Neural progenitor cell (in vitro differentiated cells): ENCODE results near the gene ACOX3. TPM values are rescaled to one million over a fixed set of nuclear protein-coding genes. Genes with fewer than 3 reads are reported as not detected.

Experiments
- DNase-seq: peaks from one replicate; pipeline ENCODE4 v3.0.0-alpha.2; 2016; ENCODE audit warnings: low spot score
- H2AFZ ChIP-seq: fragments of 200-600 bp; sonication (generic); replicated peaks from 2 replicates; pipeline ENCODE4 v1.6.1; 2016; ENCODE audit warnings: antibody characterized with exemption
- H3F3A ChIP-seq: fragments of 200-600 bp; sonication (generic); 2 replicates; pipeline ENCODE4 v1.6.1; 2016; ENCODE audit warnings: antibody characterized with exemption, low read depth
- H3K27ac ChIP-seq: fragments of 200-600 bp; sonication (generic); 2 replicates; pipeline ENCODE4 v1.5.1; 2016; ENCODE audit warnings: mild to moderate bottlenecking
- H3K27me3 ChIP-seq: fragments of 200-600 bp; sonication (generic); 2 replicates; pipeline ENCODE4 v1.6.1; 2016; ENCODE audit warnings: mild to moderate bottlenecking, moderate library complexity
- H3K36me3 ChIP-seq: fragments of 200-600 bp; sonication (generic); 2 replicates; pipeline ENCODE4 v1.5.1; 2016
- H3K4me1 ChIP-seq: fragments of 200-600 bp; sonication (generic); 2 replicates; pipeline ENCODE4 v1.6.1; 2016; ENCODE audit warnings: mixed run types
- H3K4me2 ChIP-seq: fragments of 200-600 bp; sonication (generic); 2 replicates; pipeline ENCODE4 v1.6.1; 2016
- H3K4me3 ChIP-seq: fragments of 200-600 bp; sonication (generic); 2 replicates; pipeline ENCODE4 v1.5.1; 2016
- H3K79me2 ChIP-seq: fragments of 200-600 bp; sonication (generic); 2 replicates; pipeline ENCODE4 v1.6.1; 2016; ENCODE audit warnings: low read depth
- H3K9ac ChIP-seq: fragments of 200-600 bp; sonication (generic); 2 replicates; pipeline ENCODE4 v1.6.1; 2016
- H3K9me3 ChIP-seq: fragments of 200-600 bp; sonication (generic); 2 replicates; pipeline ENCODE4 v1.5.1; 2016; ENCODE audit warnings: low read depth
- H4K20me1 ChIP-seq: fragments of 200-600 bp; sonication (generic); 2 replicates; pipeline ENCODE4 v1.6.1; 2016; ENCODE audit warnings: low read depth
- H3K27ac Mint-ChIP-seq: 3 replicates; pipeline ENCODE4 v1.8.0; 2021; ENCODE audit warnings: mixed read lengths
- H3K27me3 Mint-ChIP-seq: 2 replicates; pipeline ENCODE4 v1.8.0; 2022; ENCODE audit warnings: low read depth, mild to moderate bottlenecking, inconsistent platforms, moderate library complexity, mixed read lengths; ENCODE audit not compliant: insufficient read depth
- H3K36me3 Mint-ChIP-seq: 3 replicates; pipeline ENCODE4 v1.8.0; 2021; ENCODE audit warnings: mixed read lengths
- H3K4me1 Mint-ChIP-seq: 3 replicates; pipeline ENCODE4 v1.8.0; 2021; ENCODE audit warnings: mixed read lengths
- H3K4me3 Mint-ChIP-seq: 3 replicates; pipeline ENCODE4 v1.8.0; 2021; ENCODE audit warnings: mild to moderate bottlenecking, moderate library complexity, mixed read lengths
- H3K9me3 Mint-ChIP-seq: 3 replicates; pipeline ENCODE4 v1.8.0; 2020; ENCODE audit warnings: mixed read lengths
- EZH2 ChIP-seq: fragments of 200-600 bp; sonication (generic); IDR thresholded peaks from 2 replicates; pipeline ENCODE4 v1.6.1; 2017; ENCODE audit warnings: antibody characterized with exemption, mild to moderate bottlenecking, moderate library complexity
- EZH2phosphoT487 ChIP-seq: fragments of 200-600 bp; sonication (generic); IDR thresholded peaks from 2 replicates; pipeline ENCODE4 v1.6.1; 2017; ENCODE audit warnings: antibody characterized with exemption
- total RNA-seq: library from RNA; depleted of rRNA; stranded (reverse); fragments of >200 nt; gene quantifications from 2 replicates; pipeline ENCODE4 v1.2.3, GENCODE V29; 2015; ENCODE audit warnings: low replicate concordance
- TF ChIP-seq, protein P1 (sequence below): fragments of 200-600 bp; sonication (generic); IDR thresholded peaks from 2 replicates; pipeline ENCODE4 v1.5.1; 2017; ENCODE audit warnings: antibody characterized with exemption, mild to moderate bottlenecking

Gene ACOX3
- total RNA-seq, 1 donor from 2014 or later = 14.0 TPM

DNA sequence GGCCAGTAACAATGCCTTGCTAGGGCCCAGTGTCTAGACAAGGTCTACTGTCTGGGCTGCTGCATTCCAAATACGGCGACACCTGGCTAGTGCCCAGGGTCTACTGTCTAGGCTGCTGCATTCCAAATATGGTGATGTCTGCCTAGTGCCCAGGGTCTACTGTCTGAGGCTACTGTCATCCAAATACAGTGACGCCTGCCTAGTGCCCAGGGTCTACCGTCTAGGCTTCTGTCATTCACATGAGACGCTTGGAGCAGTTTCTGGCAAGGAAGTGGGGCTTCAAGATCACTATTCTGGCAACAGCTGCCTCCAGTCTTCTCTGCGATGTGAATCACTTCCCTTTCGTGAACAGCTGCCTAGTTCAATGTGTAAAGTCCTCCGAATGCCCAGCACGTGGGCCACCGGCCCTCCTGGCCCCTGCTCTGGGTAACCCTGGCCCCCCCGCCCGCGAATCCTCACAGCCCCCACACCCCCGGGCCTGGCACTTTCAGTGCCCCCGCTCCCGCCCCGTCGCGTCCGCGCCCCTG lies 12.7 kb downstream of the ACOX3 start:
- H3K27me3 Mint-ChIP-seq = peaks cover 2% of the 10 kb centered on the region
- H3K9me3 Mint-ChIP-seq = no peaks in the 10 kb centered on the region
- H3K4me3 Mint-ChIP-seq = peak overlapping the region; percentile 95
- no peaks in the 10 kb centered on the region for H3K79me2 ChIP-seq
- peaks cover 4% of the 10 kb centered on the region for H3K4me1 ChIP-seq
- H3K36me3 ChIP-seq = no peaks in the 10 kb centered on the region
- H3K4me3 ChIP-seq = peak overlapping the region; percentile 71
- H3K9ac ChIP-seq = no peak overlapping the region
- H3K4me1 Mint-ChIP-seq = peaks cover 10% of the 10 kb centered on the region
- H4K20me1 ChIP-seq = no peaks in the 10 kb centered on the region
- H3F3A ChIP-seq = no peaks in the 10 kb centered on the region
- peak; percentile 35 for DNase-seq
- no peaks in the 10 kb centered on the region for H3K36me3 Mint-ChIP-seq
- H2AFZ ChIP-seq = peak overlapping the region; percentile 44
- no peaks in the 10 kb centered on the region for H3K9me3 ChIP-seq
- H3K4me2 ChIP-seq = peak overlapping the region; percentile 95
- no peaks in the 10 kb centered on the region for H3K27me3 ChIP-seq
- TF ChIP-seq EZH2 (no peak), EZH2phosphoT487 (no peak)
- TF ChIP-seq, protein P1, sequence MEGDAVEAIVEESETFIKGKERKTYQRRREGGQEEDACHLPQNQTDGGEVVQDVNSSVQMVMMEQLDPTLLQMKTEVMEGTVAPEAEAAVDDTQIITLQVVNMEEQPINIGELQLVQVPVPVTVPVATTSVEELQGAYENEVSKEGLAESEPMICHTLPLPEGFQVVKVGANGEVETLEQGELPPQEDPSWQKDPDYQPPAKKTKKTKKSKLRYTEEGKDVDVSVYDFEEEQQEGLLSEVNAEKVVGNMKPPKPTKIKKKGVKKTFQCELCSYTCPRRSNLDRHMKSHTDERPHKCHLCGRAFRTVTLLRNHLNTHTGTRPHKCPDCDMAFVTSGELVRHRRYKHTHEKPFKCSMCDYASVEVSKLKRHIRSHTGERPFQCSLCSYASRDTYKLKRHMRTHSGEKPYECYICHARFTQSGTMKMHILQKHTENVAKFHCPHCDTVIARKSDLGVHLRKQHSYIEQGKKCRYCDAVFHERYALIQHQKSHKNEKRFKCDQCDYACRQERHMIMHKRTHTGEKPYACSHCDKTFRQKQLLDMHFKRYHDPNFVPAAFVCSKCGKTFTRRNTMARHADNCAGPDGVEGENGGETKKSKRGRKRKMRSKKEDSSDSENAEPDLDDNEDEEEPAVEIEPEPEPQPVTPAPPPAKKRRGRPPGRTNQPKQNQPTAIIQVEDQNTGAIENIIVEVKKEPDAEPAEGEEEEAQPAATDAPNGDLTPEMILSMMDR = no peak
- H3K27ac ChIP-seq = no peak overlapping the region
- H3K27ac Mint-ChIP-seq = no peak overlapping the region

DNA sequence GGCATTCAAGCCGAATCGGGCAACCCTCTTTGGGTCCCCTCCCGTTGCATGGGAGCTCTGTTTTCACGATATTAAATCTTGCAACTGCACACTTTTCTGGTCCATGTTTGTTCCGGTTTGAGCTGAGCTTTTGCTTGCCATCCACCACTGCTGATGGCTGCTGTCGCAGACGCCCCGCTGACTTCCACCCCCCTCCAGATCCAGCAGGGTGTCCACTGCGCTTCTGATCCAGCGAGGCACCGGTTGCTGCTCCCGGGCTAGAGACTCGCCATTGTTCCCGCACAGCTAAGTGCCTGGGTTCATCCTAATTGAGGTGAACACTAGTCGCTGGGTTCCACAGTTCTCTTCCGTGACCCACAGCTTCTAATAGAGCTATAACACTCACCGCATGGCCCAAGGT lies 13.3 kb downstream of the ACOX3 start:
- Histone ChIP-seq H3K4me2 (peak overlapping the region; percentile 95), H3K36me3 (no peaks in the 10 kb centered on the region), H3K4me1 (peaks cover 4% of the 10 kb centered on the region), H3K9ac (no peak overlapping the region), H4K20me1 (no peaks in the 10 kb centered on the region), H3K4me3 (peak overlapping the region; percentile 71), H3F3A (no peaks in the 10 kb centered on the region), H3K9me3 (no peaks in the 10 kb centered on the region), H2AFZ (no peak overlapping the region), H3K79me2 (no peaks in the 10 kb centered on the region), H3K27me3 (no peaks in the 10 kb centered on the region), H3K27ac (no peak overlapping the region)
- Mint-ChIP-seq H3K36me3 (no peaks in the 10 kb centered on the region), H3K27ac (no peak overlapping the region), H3K9me3 (no peaks in the 10 kb centered on the region), H3K4me3 (peak overlapping the region; percentile 95), H3K4me1 (peaks cover 10% of the 10 kb centered on the region), H3K27me3 (peaks cover 2% of the 10 kb centered on the region)
- DNase-seq = no peak
- TF ChIP-seq, protein P1 = no peak
- TF ChIP-seq EZH2 (no peak), EZH2phosphoT487 (no peak)

- peaks cover 3% of the 10 kb centered on the region for H3K27me3 Mint-ChIP-seq
- Histone ChIP-seq H2AFZ (no peak overlapping the region), H4K20me1 (no peaks in the 10 kb centered on the region), H3K4me1 (no peaks in the 10 kb centered on the region), H3K36me3 (no peaks in the 10 kb centered on the region), H3F3A (no peaks in the 10 kb centered on the region), H3K27me3 (no peaks in the 10 kb centered on the region), H3K4me2 (no peak overlapping the region), H3K4me3 (no peak overlapping the region), H3K27ac (no peak overlapping the region), H3K9me3 (no peaks in the 10 kb centered on the region), H3K79me2 (no peaks in the 10 kb centered on the region), H3K9ac (no peak overlapping the region)
- H3K9me3 Mint-ChIP-seq = no peaks in the 10 kb centered on the region
- peaks cover 7% of the 10 kb centered on the region for H3K4me1 Mint-ChIP-seq
- no peaks in the 10 kb centered on the region for H3K36me3 Mint-ChIP-seq
- no peak for DNase-seq
- no peak overlapping the region for H3K4me3 Mint-ChIP-seq
- no peak overlapping the region for H3K27ac Mint-ChIP-seq
- TF ChIP-seq, protein P1 = no peak
- TF ChIP-seq EZH2 = no peak
- TF ChIP-seq EZH2phosphoT487 = no peak
These were observed 17.7 kb downstream of the ACOX3 start for GRCh38 chr4:8422786-8423185.
